Measurements from ENCODE around the gene CAPNS2.
"Not testable (repeated sequence)": the region's sequence is repeated elsewhere in the genome, so short reads cannot be mapped to it uniquely, and the experiment has no call there.

CAPNS2 gene

DNA sequence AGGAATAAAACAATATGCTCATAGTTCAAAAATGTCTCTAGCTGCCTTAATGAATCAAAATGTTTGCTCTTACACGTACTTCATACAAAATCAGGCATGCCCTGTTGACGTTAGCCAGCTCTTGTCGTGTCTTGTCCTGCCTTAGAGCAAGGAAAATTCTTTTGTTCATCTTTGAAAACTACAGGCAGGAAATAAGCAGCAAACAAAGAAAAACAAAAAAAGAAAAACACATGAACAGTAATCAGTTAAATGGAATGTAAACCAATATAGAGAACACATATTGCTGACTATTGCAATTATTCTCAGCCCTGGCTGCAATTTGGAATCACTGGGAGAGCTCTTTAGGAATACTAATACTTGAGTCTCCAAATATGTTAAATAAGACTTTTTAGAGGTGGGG lies 1.7 kb downstream of the CAPNS2 start:
- DNase-seq (ENCODE audit: low read depth in 3 of 3), result no peak

DNA sequence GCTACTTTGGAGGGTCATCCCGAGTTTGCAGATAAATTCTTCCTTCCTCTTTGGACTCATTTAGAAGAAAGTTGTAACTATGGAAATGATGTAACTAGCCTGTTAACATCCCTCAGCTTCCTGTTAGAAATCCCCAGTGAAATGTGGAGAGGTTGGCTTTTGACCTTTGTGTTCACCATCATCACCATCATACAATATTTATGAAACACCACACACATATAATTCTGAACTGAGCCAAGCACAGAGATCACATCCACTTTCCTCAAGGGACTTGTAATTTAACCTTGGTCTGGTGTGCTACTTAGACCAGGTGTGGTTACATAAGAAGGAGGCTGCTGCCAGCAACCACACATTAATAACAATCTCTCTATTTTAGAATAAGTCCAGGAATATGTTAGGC lies 2.5 kb downstream of the CAPNS2 start:
- no peak for DNase-seq (ENCODE audit: low read depth in 3 of 3)

DNA sequence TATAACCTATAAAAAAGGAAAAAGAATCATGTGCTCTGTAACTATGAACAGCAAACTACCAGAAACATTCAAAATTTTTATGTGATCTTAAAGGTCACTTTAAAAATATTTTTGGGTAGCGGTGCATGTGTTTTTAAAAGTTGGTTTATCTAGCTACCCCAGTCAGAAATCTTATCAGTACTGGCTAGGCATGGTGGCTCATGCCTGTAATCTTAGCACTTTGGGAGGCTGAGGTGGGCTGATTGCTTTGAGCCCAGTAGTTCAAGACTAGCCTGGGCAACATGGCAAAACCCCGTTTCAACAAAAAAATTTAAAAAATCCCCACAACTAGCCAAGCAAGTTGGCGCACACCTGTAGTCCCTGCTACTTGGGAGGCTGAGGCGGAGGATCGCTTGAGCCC lies 3.7 kb downstream of the CAPNS2 start:
- DNase-seq (ENCODE audit: low read depth in 3 of 3), result no peak

DNA sequence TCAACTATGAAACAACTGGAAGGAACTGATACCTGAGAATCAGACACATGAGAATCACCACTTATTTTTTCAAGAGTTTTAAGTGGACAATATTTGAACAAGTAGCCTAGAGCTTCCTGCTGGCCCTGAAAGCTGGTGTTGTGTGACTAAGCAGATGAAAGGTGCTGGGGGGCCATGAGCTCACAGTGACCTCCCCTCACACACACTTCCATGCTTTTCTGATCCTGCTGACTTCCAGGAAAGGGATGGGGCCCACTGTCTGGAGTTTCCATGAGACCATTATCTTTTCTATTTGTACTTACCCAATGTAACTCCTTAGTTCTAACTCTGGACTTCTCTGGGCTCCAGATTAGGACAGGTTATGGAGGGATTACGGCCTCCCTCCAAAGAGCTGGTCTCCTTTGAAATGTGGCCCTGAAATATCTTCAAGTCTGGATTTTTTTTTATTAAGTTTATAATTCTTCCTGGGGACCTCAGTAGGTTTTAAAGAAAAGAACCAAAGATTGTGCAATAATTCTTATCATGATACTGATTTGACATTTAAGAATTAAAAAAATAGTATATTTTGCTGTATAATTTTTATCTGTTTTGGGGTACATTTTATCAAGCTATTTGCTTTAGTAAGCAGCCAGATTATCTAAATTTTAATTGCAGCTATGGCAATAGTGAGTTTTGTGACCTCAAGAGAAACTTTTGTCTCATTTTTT lies 4.9 kb downstream of the CAPNS2 start:
- no peak for DNase-seq (ENCODE audit: low read depth in 3 of 3)

DNA sequence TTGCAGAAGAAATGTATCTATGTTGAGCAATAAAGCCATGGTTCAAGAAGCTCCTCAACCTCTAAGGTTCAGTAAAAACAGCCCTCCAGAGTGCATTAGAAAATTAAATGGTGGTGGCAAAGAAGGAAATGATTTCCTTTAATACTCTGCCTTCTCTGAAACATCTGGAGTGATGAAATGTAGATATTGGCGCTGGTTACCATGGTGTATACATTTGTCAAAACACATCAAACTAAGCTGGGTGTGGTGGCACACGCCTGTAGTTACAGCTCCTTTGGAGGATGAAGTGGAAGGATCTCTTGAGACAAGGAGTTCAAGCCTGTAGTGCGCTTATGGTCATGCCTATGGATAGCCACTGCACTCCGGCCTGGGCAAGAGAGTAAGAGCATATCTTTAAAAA lies 6.0 kb downstream of the CAPNS2 start:
- DNase-seq (ENCODE audit: low read depth in 3 of 3), result no peak

DNA sequence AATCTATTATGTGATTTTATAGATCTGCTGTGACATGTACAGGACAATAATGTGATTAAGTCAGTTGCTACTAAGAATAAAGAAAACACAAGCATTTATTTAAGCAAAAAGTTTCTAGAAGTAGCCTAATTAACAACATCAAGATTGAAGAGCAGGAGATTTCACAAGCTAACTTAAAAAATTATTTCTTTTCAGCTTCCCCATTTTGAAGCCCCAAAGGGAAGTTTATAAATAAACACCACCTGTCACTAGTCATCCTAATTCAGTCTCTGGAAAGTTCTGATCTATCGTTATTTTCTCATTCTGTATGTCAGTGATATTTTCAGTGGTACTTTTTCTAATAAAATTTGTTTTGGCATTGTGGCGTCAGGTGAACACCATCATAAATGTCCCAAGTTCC lies 8.3 kb downstream of the CAPNS2 start:
- DNase-seq (ENCODE audit: low read depth in 3 of 3), result no peak

DNA sequence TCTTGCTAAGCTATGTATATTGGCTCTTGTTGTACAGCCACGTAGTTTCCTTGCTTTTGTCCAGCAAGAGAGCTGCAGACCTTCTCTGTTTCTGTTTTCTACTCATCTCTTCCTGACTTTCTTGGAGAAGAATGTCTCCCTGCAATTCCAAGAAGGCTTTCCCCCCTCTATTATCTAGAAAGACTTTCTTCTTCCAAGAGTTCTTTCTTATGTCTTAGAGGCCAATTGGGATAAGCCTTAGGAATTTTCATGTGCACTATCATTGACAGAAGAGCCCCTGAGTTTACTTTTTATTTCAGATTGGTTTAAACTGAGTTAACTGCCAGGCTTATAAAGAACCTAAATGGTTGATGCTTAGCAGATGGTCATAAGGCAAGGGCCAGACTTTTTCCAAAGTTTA lies 9.0 kb downstream of the CAPNS2 start:
- no peak for DNase-seq (ENCODE audit: low read depth in 3 of 3)

DNA sequence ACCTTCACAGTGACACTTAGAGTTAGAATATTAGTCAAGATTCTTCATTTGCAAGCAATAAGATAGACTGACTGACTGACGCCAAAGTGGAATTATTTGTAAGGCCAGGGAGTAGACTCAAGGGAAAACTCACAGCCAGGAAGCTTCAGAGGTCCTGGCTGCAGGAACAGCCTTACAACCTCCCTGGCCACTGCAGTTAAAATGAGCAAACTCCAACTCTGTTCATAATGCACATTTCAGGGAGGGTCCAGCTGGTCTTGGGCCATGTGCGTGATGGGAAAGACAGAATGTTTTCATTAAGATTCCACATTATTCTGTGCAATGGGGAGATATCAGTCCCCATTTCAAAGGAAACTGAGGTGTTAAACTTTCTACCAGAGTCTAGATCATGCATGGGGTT lies 9.9 kb downstream of the CAPNS2 start:
- no peak for DNase-seq (ENCODE audit: low read depth in 3 of 3)

DNA sequence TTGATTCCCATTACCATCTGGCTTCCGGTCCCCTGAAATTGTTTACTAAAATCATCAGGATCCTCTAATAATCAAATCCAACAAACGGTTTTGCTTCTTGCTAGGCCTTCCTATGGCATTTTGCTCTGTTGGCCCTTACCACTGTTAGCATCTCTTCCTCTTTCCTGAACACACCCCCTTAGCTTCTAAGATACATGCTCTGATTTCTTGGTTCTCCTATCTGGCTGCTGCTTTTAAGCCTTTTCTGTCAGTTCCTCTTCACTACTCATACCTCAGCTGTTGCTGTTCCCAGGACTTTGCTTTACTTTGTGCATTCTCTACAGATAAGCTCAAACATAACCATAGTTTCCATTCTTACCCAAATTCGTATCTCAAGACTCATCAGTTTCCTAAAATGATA lies 11.4 kb downstream of the CAPNS2 start:
- no peak for DNase-seq (ENCODE audit: low read depth in 3 of 3)

DNA sequence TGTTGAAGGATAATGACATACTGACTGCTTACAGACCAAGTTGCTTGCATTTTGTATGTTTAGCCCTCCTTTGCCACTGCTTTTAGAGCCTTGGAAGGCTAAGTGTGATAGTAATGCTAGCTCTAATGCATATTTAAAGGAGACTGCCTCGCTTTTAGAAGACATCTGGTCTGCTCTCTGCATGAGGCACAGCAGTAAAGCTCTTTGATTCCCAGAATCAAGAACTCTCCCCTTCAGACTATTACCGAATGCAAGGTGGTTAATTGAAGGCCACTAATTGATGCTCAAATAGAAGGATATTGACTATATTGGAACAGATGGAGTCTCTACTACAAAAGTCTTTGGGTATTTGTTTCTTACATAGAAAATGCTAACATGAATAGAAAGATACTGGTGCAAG lies 19.1 kb downstream of the CAPNS2 start:
- DNase-seq (ENCODE audit: low read depth in 3 of 3), result no peak

DNA sequence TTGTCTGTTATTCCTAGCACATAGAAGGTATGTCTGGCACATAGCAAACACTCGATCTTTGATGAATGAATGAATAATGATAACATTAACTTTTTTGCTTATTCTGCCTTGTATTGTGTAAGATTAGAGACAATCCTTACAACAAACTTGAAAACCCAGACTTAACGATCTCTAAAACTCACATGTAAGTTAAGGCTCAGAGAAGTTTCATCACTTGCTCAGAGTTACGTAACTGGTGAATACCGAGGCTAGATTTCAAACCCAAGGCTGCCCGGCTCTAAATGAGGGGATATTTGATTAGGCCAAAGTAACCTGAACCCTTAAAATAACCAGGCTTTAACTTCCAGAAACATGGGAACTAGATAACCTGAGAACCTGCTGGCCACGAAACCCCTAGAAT lies 22.3 kb downstream of the CAPNS2 start:
- DNase-seq (ENCODE audit: low read depth in 3 of 3), result no peak

DNA sequence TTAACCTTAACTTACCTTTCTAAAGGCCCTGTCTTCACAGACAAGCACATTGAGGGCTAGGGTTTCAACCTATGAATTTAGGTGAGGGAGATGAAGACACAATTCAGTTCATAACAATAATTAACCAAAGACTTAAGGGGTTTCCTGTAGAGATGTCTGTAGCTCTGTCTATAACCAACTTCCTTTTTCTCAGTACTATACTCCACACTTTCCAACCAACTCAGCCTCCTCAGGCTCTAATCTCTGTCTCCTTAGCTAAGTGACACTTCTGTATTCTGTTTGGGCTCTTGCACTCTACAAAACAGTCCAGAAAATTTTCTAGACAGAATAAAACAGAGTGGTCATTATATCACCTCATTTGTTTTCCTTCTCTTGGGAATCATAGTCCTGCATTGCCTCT lies 25.8 kb downstream of the CAPNS2 start:
- DNase-seq (ENCODE audit: low read depth in 3 of 3), result no peak

DNA sequence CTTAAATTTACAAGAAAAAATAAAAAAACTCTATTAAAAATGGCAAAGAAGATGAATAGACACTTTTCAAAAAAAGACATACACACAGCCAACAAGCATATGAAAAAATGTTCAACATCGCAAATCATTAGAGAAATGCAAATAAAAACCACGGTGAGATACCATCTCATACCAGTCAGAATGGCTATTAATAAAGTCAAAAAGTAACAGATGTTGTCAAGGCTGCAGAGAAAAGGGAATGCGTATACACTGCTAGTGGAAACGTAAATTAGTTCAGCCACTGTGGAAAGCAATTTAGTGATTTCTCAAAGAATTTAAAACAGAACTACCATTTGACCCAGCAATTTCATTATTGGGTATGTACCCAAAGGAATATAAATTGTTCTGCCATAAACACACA lies 31.4 kb downstream of the CAPNS2 start:
- no peak for DNase-seq (ENCODE audit: low read depth in 3 of 3)

DNA sequence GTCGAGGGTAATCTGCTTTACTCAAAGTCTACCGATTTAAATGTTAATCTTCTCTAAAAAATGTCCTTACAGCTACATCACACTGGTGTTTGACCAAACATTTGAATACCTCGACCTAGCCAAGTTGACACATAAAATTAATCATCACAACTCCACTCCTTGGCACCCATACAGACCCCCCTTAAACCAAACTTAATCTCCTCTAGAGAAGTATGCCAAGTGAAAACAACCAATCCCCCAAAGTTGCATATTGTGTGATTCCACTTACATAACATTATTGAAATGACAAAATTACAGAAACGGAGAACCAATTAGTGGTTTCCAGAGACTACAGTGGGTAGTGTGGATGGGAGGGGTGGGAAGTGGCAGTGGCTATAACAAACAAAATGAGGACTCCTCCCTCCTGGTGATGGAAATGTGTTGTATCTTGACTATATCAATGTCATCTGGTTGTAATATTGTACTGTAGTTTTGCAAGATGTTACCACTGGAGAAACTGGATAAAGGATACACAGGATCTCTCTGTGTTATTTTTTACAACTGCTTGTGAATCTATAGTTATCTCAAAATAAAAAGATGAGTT lies 39.4 kb downstream of the CAPNS2 start:
- no peak for DNase-seq (ENCODE audit: low read depth in 3 of 3)

DNA sequence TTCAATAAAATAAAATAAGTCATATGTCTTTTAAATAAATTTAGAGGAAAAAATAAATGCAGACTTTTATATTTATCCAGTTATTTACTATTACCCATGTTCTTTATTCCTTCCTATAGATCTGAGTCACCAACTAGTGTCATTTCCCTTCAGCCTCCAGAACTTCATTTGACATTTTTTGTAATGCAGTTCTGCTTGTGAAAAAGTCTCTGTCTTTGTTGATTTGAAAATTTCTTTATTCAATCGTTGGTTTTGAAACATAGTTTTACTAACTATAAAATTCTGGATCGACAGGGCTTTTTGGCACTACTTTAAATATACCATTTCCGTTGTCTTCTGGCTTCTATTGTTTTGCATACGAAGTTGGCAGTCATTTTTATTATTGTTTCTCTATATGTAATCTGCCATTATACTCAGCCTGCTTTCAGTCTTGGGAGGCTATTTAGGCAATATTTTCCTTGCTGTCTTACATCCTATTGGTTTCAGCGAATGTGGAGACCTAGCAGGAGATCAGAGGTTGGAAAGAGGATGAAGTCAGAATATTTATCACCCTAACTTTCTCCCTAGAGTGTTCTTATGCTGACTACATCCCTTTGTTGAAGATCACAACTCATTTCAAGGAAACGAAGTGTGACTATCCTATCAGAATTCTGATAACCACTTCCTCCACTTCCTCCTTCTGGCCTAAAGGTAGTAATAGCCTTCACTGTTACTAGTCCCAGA lies 47.3 kb downstream of the CAPNS2 start:
- DNase-seq (ENCODE audit: low read depth in 3 of 3), result no peak

DNA sequence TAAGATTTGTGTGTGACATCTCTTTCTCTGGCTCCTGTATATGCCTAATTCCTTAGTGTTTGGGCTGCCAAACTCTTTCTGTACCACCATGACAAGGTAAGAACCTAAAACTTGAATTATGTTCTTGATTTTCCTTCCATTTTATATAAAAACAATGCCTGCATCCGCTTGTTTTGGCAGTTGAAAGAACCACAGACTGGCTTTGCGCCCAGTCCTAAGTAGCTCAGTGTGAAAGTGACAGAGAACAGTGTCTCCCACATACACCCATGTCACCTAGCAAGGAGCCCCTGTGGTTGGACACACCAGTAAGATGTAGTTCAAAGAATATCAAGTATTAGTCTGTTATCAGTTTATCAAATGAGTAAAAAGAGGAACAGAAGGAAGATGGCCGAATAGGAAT lies 48.6 kb downstream of the CAPNS2 start:
- DNase-seq (ENCODE audit: low read depth in 3 of 3), result no peak

DNA sequence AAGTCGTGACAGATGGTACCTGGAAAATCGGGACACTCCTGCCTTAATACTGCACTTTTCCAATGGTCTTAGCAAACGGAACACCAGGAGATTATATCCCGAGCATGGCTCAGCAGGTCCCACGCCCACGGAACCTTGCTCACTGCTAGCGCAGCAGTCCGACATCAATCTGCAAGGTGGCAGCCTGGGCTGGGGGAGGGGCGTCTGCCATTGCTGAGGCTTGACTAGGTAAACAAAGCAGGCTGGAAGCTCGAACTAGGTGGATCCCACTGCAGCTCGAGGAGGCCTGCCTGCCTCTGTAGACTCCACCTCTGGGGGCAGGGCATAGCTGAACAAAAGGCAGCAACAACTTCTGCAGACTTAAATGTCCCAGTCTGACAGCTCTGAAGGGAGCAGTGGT lies 49.2 kb downstream of the CAPNS2 start:
- not testable (repeated sequence) for DNase-seq (ENCODE audit: low read depth in 3 of 3)

Measured in stimulated activated CD4-positive, alpha-beta T cell treated with anti-CD3 and anti-CD28 coated beads, TNF-alpha, amount 100 ng/mL, for 24 hours (primary cell).